ENCODE measurements around the gene SPIRE2. TPM values are rescaled to one million over a fixed set of nuclear protein-coding genes. Genes with fewer than 3 reads are reported as not detected.

Gene SPIRE2
- total RNA-seq, 1 experiment from 2014 or later = 21.7 TPM

- ChIA-PET POLR2A (no interaction called here), CTCF (no interaction called here)
- in situ Hi-C loops (cut with HindIII; ENCODE audit: low pct_unique_long_range_greater_than_20kb, low sequenced_read_pairs) (no loop called here), intact Hi-C loops (cut with micrococcal nuclease; ENCODE audit: unreplicated experiment) (no loop called here)
- Histone ChIP-seq H3K36me3 (ENCODE audit: control insufficient read depth, insufficient read depth, low read length) (no peaks in the 10 kb centered on the region), H3K4me1 (ENCODE audit: control insufficient read depth, insufficient read depth, low read length) (peaks cover 9% of the 10 kb centered on the region; the same call in 1 of the 2 replicates), H3K4me3 (ENCODE audit: low read depth in 2 of 2, low read length in 2 of 2) (no peak overlapping the region), H3K9me3 (ENCODE audit: control insufficient read depth, insufficient read depth, low read depth, low read length) (no peaks in the 10 kb centered on the region), H3K27me3 (ENCODE audit: control insufficient read depth, insufficient read depth, low read length) (no peaks in the 10 kb centered on the region), H3K27ac (ENCODE audit: low read length) (no peak overlapping the region)
- DNase-seq (ENCODE audit: low read depth, low spot score) (no peak), ATAC-seq (no peak)
- BruUV-seq (replicated peaks) = no TSS peak
- TF ChIP-seq TCF7L2 (IDR thresholded peaks at IDR 0.05; ENCODE audit: low read depth, low read length) = no peak
- no peak for TF ChIP-seq SIN3A (IDR thresholded peaks at IDR 0.05; ENCODE audit: borderline replicate concordance, insufficient read depth, low read depth, low read length)
- TF ChIP-seq POLR2AphosphoS5 (IDR thresholded peaks at IDR 0.05; ENCODE audit: low read depth, low read length) = no peak
- no peak for TF ChIP-seq CTCF (IDR thresholded peaks at IDR 0.05)
- no peak for TF ChIP-seq REST (IDR thresholded peaks at IDR 0.05; ENCODE audit: insufficient read depth in 1 of 2, low read depth in 2 of 2, low read length in 1 of 2)
These were observed 19.0 kb downstream of the SPIRE2 start for GRCh38 chr16:89847051-89847939.

- no peak for DNase-seq (ENCODE audit: low read depth, low spot score)
- H3K27ac ChIP-seq (ENCODE audit: low read length) = no peak overlapping the region
- intact Hi-C loops (cut with micrococcal nuclease; ENCODE audit: unreplicated experiment) (no loop called here), in situ Hi-C loops (cut with HindIII; ENCODE audit: low pct_unique_long_range_greater_than_20kb, low sequenced_read_pairs) (no loop called here)
- POLR2A ChIA-PET = no interaction called here
- no peaks in the 10 kb centered on the region for H3K9me3 ChIP-seq (ENCODE audit: control insufficient read depth, insufficient read depth, low read depth, low read length)
- H3K4me1 ChIP-seq (ENCODE audit: control insufficient read depth, insufficient read depth, low read length) = peaks cover 4% of the 10 kb centered on the region; the same call in 1 of the 2 replicates
- no peaks in the 10 kb centered on the region for H3K36me3 ChIP-seq (ENCODE audit: control insufficient read depth, insufficient read depth, low read length)
- TF ChIP-seq REST (IDR thresholded peaks at IDR 0.05; ENCODE audit: insufficient read depth in 1 of 2, low read depth in 2 of 2, low read length in 1 of 2) (no peak), TCF7L2 (IDR thresholded peaks at IDR 0.05; ENCODE audit: low read depth, low read length) (no peak), SIN3A (IDR thresholded peaks at IDR 0.05; ENCODE audit: borderline replicate concordance, insufficient read depth, low read depth, low read length) (no peak), CTCF (IDR thresholded peaks at IDR 0.05) (no peak), POLR2AphosphoS5 (IDR thresholded peaks at IDR 0.05; ENCODE audit: low read depth, low read length) (no peak)
- CTCF ChIA-PET = no interaction called here
- H3K4me3 ChIP-seq (ENCODE audit: low read depth in 2 of 2, low read length in 2 of 2) = no peak overlapping the region
- ATAC-seq = no peak
- no TSS peak for BruUV-seq (replicated peaks)
- H3K27me3 ChIP-seq (ENCODE audit: control insufficient read depth, insufficient read depth, low read length) = no peaks in the 10 kb centered on the region
These were observed 19.6 kb downstream of the SPIRE2 start for GRCh38 chr16:89847940-89848297.

Measured in Panc1 (cell line).